GM18951 (cell line): Measurements from ENCODE around the gene RBMS3.
"Not testable (repeated sequence)": the region's sequence is repeated elsewhere in the genome, so short reads cannot be mapped to it uniquely, and the experiment has no call there.

Experiments
- POLR2A ChIP-seq: IDR thresholded peaks from 4 replicates; pipeline ENCODE4 v1.6.1; 2011; ENCODE audit warnings: mild to moderate bottlenecking; ENCODE audit not compliant: insufficient read length, insufficient read depth; ENCODE audit errors: extremely low read depth
- in situ Hi-C: fragments of 300-500 bp; cut with MboI; formaldehyde crosslinking; loops from one replicate; pipeline ENCODE4 v1.12.0; 2022; ENCODE audit warnings: low sequenced_read_pairs, mixed read lengths, inconsistent platforms; ENCODE audit not compliant: unreplicated experiment

RBMS3 gene

DNA sequence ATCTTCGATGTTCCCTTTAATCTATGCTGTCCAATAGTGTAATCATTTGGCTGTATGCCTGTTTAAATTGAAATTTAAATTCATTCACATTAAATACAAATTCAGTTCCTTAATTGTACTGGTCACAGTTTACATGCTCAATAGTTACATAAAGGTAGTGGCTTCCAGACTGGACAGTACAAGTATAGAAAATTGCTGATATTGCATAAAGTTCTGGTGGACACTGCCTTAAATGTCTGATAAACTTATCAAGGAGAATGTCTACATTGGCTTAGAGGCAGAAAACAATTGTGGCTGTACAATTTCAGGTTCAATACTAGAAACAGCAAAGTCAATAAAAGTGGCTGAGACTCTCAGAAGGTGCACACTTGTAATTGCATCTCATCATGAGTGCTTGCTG is 365.2 kb downstream of the RBMS3 start:
- in situ Hi-C loops = no loop called here
- no peak for TF ChIP-seq POLR2A

DNA sequence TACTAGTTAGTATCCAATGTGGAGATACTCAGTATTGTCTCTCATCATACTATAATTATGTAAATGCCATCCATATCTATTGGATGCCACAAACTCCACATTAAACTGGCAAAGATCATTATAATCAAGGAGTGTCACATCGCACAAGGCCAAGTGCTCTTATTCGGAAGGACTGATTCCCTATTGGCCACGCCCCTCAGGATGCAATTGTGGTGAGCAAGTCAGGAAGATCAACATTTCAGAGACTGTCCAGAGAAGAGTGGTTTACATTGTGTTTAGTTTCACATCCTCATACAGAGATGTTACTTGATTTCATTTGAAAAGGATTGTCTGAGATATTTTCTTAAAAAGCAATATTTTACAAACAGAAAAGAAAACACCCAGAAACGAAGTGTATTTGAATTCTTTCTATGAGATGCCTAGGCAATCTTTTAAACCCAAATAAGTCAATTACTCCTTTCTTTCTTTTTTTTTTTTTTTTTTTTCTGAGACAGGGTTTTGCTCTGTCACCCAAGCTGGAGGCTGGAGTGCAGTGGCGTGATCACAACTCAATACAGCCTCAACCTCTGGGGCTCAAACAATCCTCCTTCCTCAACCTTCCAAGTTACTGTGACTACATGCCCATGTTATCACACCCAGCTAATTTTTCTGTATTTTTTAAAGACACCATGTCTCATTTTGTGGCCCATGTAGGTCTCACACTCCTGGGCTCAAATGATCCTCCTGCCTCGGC is 369.1 kb downstream of the RBMS3 start:
- in situ Hi-C loops = no loop called here
- no peak for TF ChIP-seq POLR2A

DNA sequence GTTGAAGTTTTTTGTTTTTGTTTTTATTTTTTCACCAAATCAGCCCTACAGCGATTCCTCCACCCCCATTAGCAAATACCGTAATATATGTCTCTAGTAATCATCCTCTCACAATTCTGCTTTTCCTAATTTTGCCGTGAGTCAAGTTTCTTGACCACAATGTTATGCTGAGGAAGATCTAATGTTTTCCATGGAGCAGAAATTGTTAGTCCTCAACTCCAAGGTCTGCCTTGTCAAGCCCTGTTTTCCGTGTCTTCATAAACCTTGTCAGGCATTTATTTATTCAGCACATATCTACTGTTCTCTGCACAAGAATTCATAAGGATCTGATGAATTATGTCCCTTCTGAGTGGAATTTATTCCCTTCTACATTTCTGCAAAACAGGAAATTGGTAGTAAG is 372.8 kb downstream of the RBMS3 start:
- no peak for TF ChIP-seq POLR2A
- in situ Hi-C loops = no loop called here

DNA sequence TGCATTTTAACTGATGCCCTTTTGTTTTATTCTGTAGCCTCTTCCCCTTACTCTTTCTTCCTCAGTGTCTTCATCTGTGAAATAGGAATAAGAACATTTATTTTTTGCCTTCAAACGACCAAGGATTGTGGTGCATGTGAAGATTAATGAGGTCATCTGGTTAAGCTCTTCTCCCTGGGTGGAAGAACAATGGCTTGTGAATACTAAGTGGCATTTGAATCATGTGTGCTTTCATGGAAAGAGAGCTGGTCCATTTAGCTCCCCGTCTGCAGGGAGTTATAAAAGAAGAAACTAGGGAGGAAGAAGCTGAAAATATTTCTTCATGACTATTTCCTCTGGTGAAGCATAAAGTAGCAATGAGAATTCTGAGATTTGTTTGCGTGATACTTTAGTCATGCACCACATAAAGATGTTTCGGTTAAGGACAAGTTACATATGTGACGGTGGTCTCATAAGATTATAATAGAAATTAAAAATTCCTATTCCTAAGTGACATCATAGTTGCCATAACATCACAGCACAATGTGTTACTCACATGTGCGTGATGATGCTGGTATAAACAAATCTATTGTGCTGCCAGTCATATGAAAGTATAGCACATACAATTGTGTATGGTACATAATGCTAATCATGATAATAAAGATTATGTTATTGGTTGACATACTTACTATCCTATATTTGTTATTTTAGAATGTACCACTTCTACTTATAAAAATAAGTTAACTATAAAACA is 374.3 kb downstream of the RBMS3 start:
- TF ChIP-seq POLR2A = no peak
- in situ Hi-C loops = no loop called here

DNA sequence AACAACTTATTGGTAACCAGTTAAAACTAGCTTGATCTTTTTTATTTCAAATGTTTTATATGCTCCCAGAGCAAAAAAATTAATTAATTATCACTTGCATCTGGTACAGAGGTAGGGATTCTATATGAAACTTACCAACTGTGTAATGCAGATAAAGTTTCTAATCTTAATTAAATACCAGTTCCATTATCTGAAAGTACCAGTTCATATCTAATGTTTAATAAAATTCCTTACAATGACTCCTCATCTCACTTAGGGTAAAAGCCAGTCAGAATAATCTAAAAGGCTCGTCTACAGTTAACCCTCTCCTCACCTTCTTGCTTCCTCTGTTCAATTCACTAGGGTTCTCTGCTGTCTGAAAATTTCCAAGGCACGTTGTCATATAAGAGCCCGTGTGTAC is 384.8 kb downstream of the RBMS3 start:
- in situ Hi-C loops = no loop called here

DNA sequence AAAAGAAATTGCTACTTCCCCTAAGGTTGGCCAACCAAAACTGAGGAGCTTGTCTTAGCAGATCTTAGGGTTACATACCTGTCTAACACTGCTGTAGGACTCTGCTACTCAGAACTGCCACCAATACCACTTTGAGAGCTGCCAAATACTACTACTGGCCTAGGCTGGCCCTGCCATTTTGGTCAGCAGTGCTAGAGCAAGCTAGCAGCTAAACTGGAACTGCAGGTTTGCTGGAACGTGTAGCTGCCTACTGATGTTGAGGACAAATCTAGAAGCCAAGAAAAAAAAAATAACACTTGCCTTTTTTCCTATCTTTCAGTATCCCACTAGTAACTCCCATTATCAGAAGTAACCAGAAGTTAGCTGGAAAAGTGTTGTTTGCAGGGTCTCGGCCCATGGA is 387.4 kb downstream of the RBMS3 start:
- TF ChIP-seq POLR2A = no peak
- in situ Hi-C loops = no loop called here

More for the DNA sequence above, 384.8 kb downstream of the RBMS3 start:
- no peak for TF ChIP-seq POLR2A

DNA sequence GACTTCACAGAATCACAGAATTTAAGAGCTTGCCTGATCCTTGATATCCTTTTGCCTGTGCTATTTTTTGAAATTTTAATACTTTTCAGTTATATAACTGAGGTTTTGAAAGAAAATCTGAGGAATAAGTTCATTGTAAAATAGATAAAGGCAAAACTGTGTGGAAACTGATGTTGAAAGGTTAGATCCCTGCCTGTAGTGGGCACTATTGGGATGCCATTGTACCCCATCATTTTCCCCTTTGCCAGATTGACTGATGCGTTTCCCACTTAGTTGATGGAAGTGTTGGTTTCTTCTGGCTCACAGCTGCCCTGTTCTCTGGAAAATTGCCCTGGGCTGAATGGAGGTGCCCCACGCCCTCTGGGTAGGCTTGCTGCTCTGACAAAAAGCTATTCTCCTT is 387.9 kb downstream of the RBMS3 start:
- in situ Hi-C loops = no loop called here
- TF ChIP-seq POLR2A = no peak

DNA sequence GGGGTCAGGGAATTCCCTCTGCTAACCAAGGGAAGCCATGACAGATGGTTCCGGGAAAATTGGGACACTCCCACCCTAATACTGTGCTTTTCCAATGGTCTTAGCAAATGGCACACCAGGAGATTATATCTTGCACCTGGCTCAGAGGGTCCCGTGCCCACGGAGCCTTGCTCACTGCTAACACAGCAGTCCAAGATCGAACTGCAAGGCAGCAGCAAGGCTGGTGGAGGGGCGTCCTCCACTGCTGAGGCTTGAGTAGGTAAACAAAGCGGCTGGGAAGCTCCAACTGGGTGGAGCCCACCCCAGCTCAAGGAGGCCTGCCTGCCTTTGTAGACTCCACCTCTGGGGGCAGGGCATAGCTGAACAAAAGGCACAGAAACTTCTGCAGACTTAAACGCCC is 389.6 kb downstream of the RBMS3 start:
- in situ Hi-C loops = not testable (repeated sequence)

DNA sequence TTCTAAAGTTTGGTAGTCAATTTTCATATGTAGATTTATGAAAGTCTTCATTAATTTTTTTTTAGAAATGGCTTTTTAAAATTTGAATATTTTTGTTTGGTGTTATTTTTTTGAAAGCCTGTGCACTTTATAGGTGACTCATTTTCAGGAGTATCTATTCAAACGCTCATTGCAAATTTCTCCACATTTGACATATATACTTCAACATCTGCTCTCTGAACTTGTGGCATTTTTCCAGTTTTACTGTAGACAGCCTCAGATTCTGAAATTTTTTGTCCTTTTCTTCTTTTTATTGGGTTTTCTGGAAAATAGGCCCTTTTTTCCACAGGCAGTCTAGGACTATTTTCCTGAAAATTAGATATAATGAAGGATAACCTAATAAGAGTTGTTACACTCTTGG is 396.6 kb downstream of the RBMS3 start:
- no peak for TF ChIP-seq POLR2A
- in situ Hi-C loops = no loop called here

DNA sequence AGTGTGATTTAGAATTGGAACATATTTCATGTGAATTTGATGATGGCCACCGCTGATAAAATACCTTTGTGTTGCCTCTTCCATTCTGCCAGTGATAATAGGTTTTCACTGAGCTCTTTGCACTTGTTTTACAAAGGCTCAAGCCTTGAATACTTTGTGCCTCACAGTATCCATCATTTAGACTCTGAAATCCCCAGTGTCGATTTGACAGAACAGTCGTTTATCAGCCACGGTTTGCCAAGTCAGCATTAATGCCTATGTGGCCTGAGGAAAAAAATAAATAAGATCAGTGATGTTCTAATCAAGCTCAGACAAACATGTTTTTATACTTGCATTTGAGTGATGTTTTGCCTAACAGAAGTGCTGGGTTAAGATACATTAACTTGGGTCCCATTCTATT is 399.1 kb downstream of the RBMS3 start:
- TF ChIP-seq POLR2A = no peak
- in situ Hi-C loops = no loop called here

DNA sequence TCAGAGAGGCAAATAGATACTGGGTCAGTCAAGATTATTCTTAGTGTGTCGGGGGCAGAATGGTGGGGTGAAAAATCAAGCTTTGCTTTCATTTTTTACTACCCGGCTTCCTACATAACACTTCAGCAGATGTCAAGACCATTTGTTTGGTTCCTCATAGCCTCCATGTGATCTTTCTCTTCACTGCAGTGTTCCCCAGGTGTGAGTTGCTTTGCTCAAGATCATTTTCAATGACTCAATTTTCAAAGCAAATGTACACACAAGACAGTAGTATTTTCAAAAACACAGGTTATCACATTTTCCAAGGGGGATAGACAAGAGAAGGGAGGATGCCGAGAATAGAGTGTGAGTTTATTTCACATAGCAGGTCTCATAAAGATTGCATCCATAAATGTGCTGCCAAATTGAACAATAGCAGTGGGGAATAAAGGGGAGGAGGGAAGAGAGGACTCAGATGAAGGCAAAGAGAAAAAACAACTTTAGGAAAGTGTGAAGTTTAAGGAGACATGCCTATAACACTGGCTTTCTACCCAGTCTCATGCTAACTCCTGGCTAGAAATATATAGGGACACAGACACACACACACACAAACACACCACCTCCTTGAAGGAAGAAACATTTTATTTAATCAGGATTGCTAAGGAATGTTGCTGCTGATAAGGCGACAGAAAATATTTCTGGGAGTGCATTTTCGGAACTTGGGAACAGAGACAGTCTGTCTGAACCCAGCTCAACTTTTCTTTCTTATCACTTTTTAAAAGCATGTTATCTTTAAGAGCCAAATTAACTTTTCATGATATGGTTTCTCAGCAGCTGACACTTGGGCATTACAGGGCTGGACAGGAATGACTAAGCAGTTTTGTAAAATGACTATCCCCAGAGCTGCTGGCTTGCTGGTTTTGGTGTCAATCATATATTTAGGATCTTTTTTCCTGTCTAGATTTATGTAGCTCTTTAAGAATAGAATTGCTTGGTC is 402.4 kb downstream of the RBMS3 start:
- no peak for TF ChIP-seq POLR2A
- in situ Hi-C loops = no loop called here

DNA sequence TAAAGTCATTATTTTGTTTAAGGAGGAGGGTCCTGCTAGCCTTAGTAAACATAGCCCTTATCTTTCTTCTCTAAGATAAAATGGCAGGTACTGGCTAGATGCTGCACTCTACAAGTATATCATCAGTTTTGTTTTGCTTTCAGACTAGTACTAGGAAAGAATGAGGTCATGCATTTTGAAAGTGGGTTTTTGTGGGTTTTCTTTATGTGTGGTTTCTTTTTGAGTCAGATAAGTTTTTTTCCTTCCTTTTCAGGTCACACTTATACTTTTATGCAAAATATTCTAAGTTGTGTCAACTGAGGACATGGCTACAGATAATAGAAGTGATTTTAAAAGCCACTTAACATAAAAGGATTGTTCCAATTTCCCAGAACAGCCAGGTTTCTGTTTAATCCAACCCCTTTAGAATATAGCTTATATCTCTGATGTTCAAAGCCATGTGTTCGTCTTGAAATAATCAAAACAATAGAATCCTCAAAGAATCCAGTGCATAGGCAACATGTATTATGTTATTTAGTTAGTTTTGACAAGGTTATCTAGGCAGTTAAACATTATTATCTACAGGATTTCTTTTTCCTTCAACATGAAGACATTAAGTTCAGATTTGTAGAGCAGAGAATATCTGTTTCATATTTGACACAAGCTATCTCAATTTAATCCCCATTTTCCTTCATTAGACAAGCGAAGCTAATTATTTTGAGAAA is 406.2 kb downstream of the RBMS3 start:
- TF ChIP-seq POLR2A = no peak
- in situ Hi-C loops = no loop called here
